Right atrium auricular region (tissue), 2 donors: ENCODE results near the gene PRR5L. TPM values are rescaled to one million over a fixed set of nuclear protein-coding genes. Genes with fewer than 3 reads are reported as not detected.
A peak's percentile ranks its signal among the peaks of the same experiment; 100 is the strongest.

Source experiments
- DNase-seq: peaks from one replicate; pipeline ENCODE4 v3.0.0-alpha.2; 2019; ENCODE audit warnings: low spot score
- H3K27ac ChIP-seq, 2 donors: fragments of 200-600 bp; sonication (generic); 1 replicate in 1 of 2; 2 replicates in 1 of 2; pipeline ENCODE4 v1.5.1; 2016 to 2019
- H3K27me3 ChIP-seq, 2 donors: fragments of 200-600 bp; sonication (generic); one replicate each; pipeline versions ENCODE4 v1.5.1 to v1.6.0; 2017 to 2019
- H3K36me3 ChIP-seq: fragments of 200-600 bp; sonication (generic); one replicate; pipeline ENCODE4 v1.5.1; 2016
- H3K4me1 ChIP-seq, 2 donors: fragments of 200-600 bp; sonication (generic); one replicate each; pipeline versions ENCODE4 v1.5.1 to v1.6.0; 2017 to 2019
- H3K4me3 ChIP-seq, 2 donors: fragments of 200-600 bp; sonication (generic); 1 replicate in 1 of 2; 2 replicates in 1 of 2; pipeline ENCODE4 v1.5.1; 2017 to 2019; ENCODE audit warnings: mild to moderate bottlenecking in 1 of 2, moderate library complexity in 1 of 2
- H3K9me3 ChIP-seq, 2 donors: fragments of 200-600 bp; sonication (generic); one replicate each; pipeline ENCODE4 v1.5.1; 2019
- CTCF ChIP-seq, 2 donors: fragments of 200-600 bp; sonication (generic); IDR thresholded peaks; one replicate each; pipeline ENCODE4 v1.5.1; 2019; ENCODE audit warnings: antibody characterized with exemption in 2 of 2
- total RNA-seq, 2 donors: library from RNA; depleted of rRNA; stranded (reverse); fragments of >200 nt; gene quantifications; one replicate each; pipeline ENCODE4 v1.1.0, GENCODE V29; 2016

Gene PRR5L
- total RNA-seq, 2 donors from 2014 or later: 1.3 to 6.8 TPM

- DNase-seq: no peak
- H3K4me1 ChIP-seq: peaks cover 0 to 31% of the 10 kb centered on the region in 2 donors
- no peaks in the 10 kb centered on the region for H3K36me3 ChIP-seq
- H3K4me3 ChIP-seq: peak overlapping the region in 1 of 2 donors; percentile 18
- H3K9me3 ChIP-seq: no peaks in the 10 kb centered on the region
- H3K27ac ChIP-seq: no peak overlapping the region
- H3K27me3 ChIP-seq: no peaks in the 10 kb centered on the region
- no peak for TF ChIP-seq CTCF (IDR thresholded peaks at IDR 0.05)
Observed at GRCh38 chr11:36449561-36450096, 153.5 kb downstream of the PRR5L start.

- Histone ChIP-seq H3K27me3 (no peaks in the 10 kb centered on the region), H3K4me3 (peak overlapping the region in 1 of 2 donors; percentile 18), H3K27ac (no peak overlapping the region), H3K36me3 (no peaks in the 10 kb centered on the region), H3K9me3 (no peaks in the 10 kb centered on the region), H3K4me1 (peaks cover 0 to 36% of the 10 kb centered on the region in 2 donors)
- DNase-seq: no peak
- no peak for TF ChIP-seq CTCF (IDR thresholded peaks at IDR 0.05)
Observed at GRCh38 chr11:36450110-36450572, 154.1 kb downstream of the PRR5L start.

GRCh38 chr11:36451045-36451444, 155.0 kb downstream of the PRR5L start:
- no peak for DNase-seq
- H3K27me3 ChIP-seq: no peaks in the 10 kb centered on the region
- TF ChIP-seq CTCF (IDR thresholded peaks at IDR 0.05): no peak
- no peaks in the 10 kb centered on the region for H3K9me3 ChIP-seq
- no peaks in the 10 kb centered on the region for H3K36me3 ChIP-seq
- H3K4me3 ChIP-seq: no peak overlapping the region
- H3K27ac ChIP-seq: no peak overlapping the region
- H3K4me1 ChIP-seq: peaks cover 0 to 45% of the 10 kb centered on the region in 2 donors

- Histone ChIP-seq H3K4me3 (no peak overlapping the region), H3K27me3 (no peaks in the 10 kb centered on the region), H3K4me1 (peaks cover 0 to 52% of the 10 kb centered on the region in 2 donors), H3K27ac (no peak overlapping the region), H3K9me3 (no peaks in the 10 kb centered on the region), H3K36me3 (no peaks in the 10 kb centered on the region)
- no peak for TF ChIP-seq CTCF (IDR thresholded peaks at IDR 0.05)
- no peak for DNase-seq
Observed at GRCh38 chr11:36451681-36452080, 155.6 kb downstream of the PRR5L start.

GRCh38 chr11:36452236-36452940, 156.3 kb downstream of the PRR5L start:
- Histone ChIP-seq H3K36me3 (no peaks in the 10 kb centered on the region), H3K9me3 (no peaks in the 10 kb centered on the region), H3K4me1 (peaks cover 0 to 57% of the 10 kb centered on the region in 2 donors), H3K27me3 (no peaks in the 10 kb centered on the region), H3K27ac (peak overlapping the region in 1 of 2 donors; percentile 48), H3K4me3 (no peak overlapping the region)
- no peak for DNase-seq
- no peak for TF ChIP-seq CTCF (IDR thresholded peaks at IDR 0.05)
